IMR-90 (cell line): ENCODE measurements around the gene ZNF264. TPM values are rescaled to one million over a fixed set of nuclear protein-coding genes. Genes with fewer than 3 reads are reported as not detected.

Source experiments
- ATAC-seq: fragments of 200-7000 bp; cut with Tn5 transposase; 2 replicates; pipeline ENCODE4 v1.9.1; 2020; ENCODE audit warnings: low read depth, mild to moderate bottlenecking, moderate library complexity
- BruUV-seq: library from RNA; stranded (reverse); fragments of 400-500 nt; replicated peaks from 2 replicates; lab custom pipeline; 2021; lab: Mats Ljungman, UMichigan
- CTCF ChIA-PET: fragments of 300-600 bp; formaldehyde crosslinking; extraction: SDS; loops from one replicate; lab custom pipeline; 2021; ENCODE audit warnings: antibody characterized with exemption; lab: Yijun Ruan, JAX
- POLR2A ChIA-PET: fragments of 300-600 bp; sonication (Branson Sonifier 250); formaldehyde crosslinking; loops from one replicate; lab custom pipeline; 2022; ENCODE audit warnings: antibody characterized with exemption; ENCODE audit not compliant: unreplicated experiment; lab: Charles Lee
- DNase-seq: peaks from one replicate; pipeline ENCODE4 v3.0.0; 2013
- H2AFZ ChIP-seq: replicated peaks from 2 replicates; pipeline ENCODE3; 2013; ENCODE audit warnings: low read length, mild to moderate bottlenecking; ENCODE audit not compliant: poor library complexity
- H2AK5ac ChIP-seq: 2 replicates; pipeline ENCODE4 v1.6.1; 2013; ENCODE audit warnings: low read depth, low read length, inconsistent platforms
- H2AK9ac ChIP-seq: replicated peaks from 2 replicates; pipeline ENCODE3; 2013; ENCODE audit warnings: mild to moderate bottlenecking, low read depth, low read length, moderate library complexity; ENCODE audit not compliant: poor library complexity
- H2BK120ac ChIP-seq: 2 replicates; pipeline ENCODE4 v1.6.1; 2013; ENCODE audit warnings: low read depth, low read length, inconsistent platforms
- H2BK15ac ChIP-seq: 3 replicates; pipeline ENCODE4 v1.6.1; 2013; ENCODE audit warnings: low read depth, low read length, inconsistent platforms
- H2BK20ac ChIP-seq: 2 replicates; pipeline ENCODE4 v1.6.1; 2013; ENCODE audit warnings: low read depth, mild to moderate bottlenecking, inconsistent platforms, low read length, moderate library complexity
- H2BK5ac ChIP-seq: 2 replicates; pipeline ENCODE4 v1.6.1; 2013; ENCODE audit warnings: mild to moderate bottlenecking, low read depth, low read length, inconsistent platforms; ENCODE audit not compliant: poor library complexity, severe bottlenecking
- H3K14ac ChIP-seq: replicated peaks from 2 replicates; pipeline ENCODE4 v1.6.1; 2013; ENCODE audit warnings: low read depth, low read length, inconsistent platforms
- H3K18ac ChIP-seq: 2 replicates; pipeline ENCODE4 v1.6.1; 2013; ENCODE audit warnings: low read depth, low read length, control low read depth
- H3K23ac ChIP-seq: 2 replicates; pipeline ENCODE4 v1.6.1; 2013; ENCODE audit warnings: low read depth, low read length, inconsistent platforms
- H3K27ac ChIP-seq: 2 replicates; pipeline ENCODE4 v1.5.1; 2013; ENCODE audit warnings: mild to moderate bottlenecking, control low read depth, low read length; ENCODE audit not compliant: insufficient read depth
- H3K27me3 ChIP-seq: 2 replicates; pipeline ENCODE4 v1.6.1; 2013; ENCODE audit warnings: low read length; ENCODE audit not compliant: control insufficient read depth, insufficient read depth
- H3K36me3 ChIP-seq: 2 replicates; pipeline ENCODE4 v1.6.1; 2013; ENCODE audit warnings: low read length, mixed read lengths; ENCODE audit not compliant: control insufficient read depth, insufficient read depth
- H3K4ac ChIP-seq: 2 replicates; pipeline ENCODE4 v1.6.1; 2013; ENCODE audit warnings: low read depth, low read length, inconsistent platforms
- H3K4me1 ChIP-seq: 2 replicates; pipeline ENCODE4 v1.6.1; 2013; ENCODE audit warnings: low read length, mixed read lengths; ENCODE audit not compliant: control insufficient read depth, insufficient read depth
- H3K4me2 ChIP-seq: 2 replicates; pipeline ENCODE4 v1.6.1; 2013; ENCODE audit warnings: low read depth, mild to moderate bottlenecking, control low read depth, low read length, moderate library complexity
- H3K4me3 ChIP-seq: 2 replicates; pipeline ENCODE4 v1.5.1; 2013; ENCODE audit warnings: low read depth, mild to moderate bottlenecking, control low read depth, low read length, moderate library complexity; ENCODE audit not compliant: insufficient read depth
- H3K56ac ChIP-seq: 2 replicates; pipeline ENCODE4 v1.6.1; 2013; ENCODE audit warnings: low read length, inconsistent platforms; ENCODE audit not compliant: insufficient read depth; ENCODE audit errors: extremely low read depth
- H3K79me1 ChIP-seq, 2 experiments: 2 replicates each; pipeline ENCODE4 v1.6.1; 2013; ENCODE audit warnings: low read length in 2 of 2, inconsistent platforms in 1 of 2, low read depth in 1 of 2
- H3K9ac ChIP-seq: 2 replicates; pipeline ENCODE4 v1.6.1; 2013; ENCODE audit warnings: low read depth, low read length, control low read depth
- H3K9me1 ChIP-seq: 2 replicates; pipeline ENCODE4 v1.6.1; 2013; ENCODE audit warnings: low read length, inconsistent platforms; ENCODE audit not compliant: insufficient read depth
- H3K9me3 ChIP-seq: 2 replicates; pipeline ENCODE4 v1.6.1; 2013; ENCODE audit warnings: low read length; ENCODE audit not compliant: control insufficient read depth, insufficient read depth
- H4K20me1 ChIP-seq: 2 replicates; pipeline ENCODE4 v1.6.1; 2013; ENCODE audit warnings: low read length, inconsistent platforms; ENCODE audit not compliant: insufficient read depth
- H4K5ac ChIP-seq: 2 replicates; pipeline ENCODE4 v1.6.1; 2013; ENCODE audit warnings: mild to moderate bottlenecking, low read depth, low read length, control low read depth
- H4K8ac ChIP-seq, 2 experiments: 2 replicates each; pipeline ENCODE4 v1.6.1; 2013; ENCODE audit warnings: low read depth in 2 of 2, low read length in 2 of 2, control low read depth in 1 of 2, inconsistent platforms in 1 of 2
- H4K91ac ChIP-seq: 2 replicates; pipeline ENCODE4 v1.6.1; 2013; ENCODE audit warnings: low read depth, low read length, inconsistent platforms; ENCODE audit not compliant: insufficient read depth
- CEBPB ChIP-seq: IDR thresholded peaks from 2 replicates; pipeline ENCODE4 v1.6.1; 2012; ENCODE audit warnings: low read depth, low read length, improper control_type of control experiment
- CHD1 ChIP-seq: IDR thresholded peaks from 2 replicates; pipeline ENCODE4 v1.6.1; 2012; ENCODE audit warnings: low read depth, low read length, improper control_type of control experiment
- CTCF ChIP-seq: conservative IDR thresholded peaks from 2 replicates; pipeline ENCODE4 v1.5.1; 2012; ENCODE audit warnings: mild to moderate bottlenecking, low read depth, low read length, improper control_type of control experiment
- ELK1 ChIP-seq: fragments of 150-350 bp; IDR thresholded peaks from 2 replicates; pipeline ENCODE4 v1.6.1; 2016; ENCODE audit warnings: low read depth, mild to moderate bottlenecking, low read length, moderate library complexity, borderline replicate concordance
- FOS ChIP-seq: fragments of 150-350 bp; IDR thresholded peaks from 2 replicates; pipeline ENCODE4 v1.6.1; 2016; ENCODE audit warnings: low read depth, low read length
- MAFK ChIP-seq: IDR thresholded peaks from 2 replicates; pipeline ENCODE4 v1.6.1; 2012; ENCODE audit warnings: low read depth, low read length, improper control_type of control experiment
- MXI1 ChIP-seq: IDR thresholded peaks from 2 replicates; pipeline ENCODE4 v1.6.1; 2012; ENCODE audit warnings: low read depth, mild to moderate bottlenecking, low read length, moderate library complexity, borderline replicate concordance
- RAD21 ChIP-seq: IDR thresholded peaks from 2 replicates; pipeline ENCODE4 v1.6.1; 2012; ENCODE audit warnings: low read length, improper control_type of control experiment
- RCOR1 ChIP-seq: IDR thresholded peaks from 2 replicates; pipeline ENCODE4 v1.6.1; 2012; ENCODE audit warnings: mild to moderate bottlenecking, low read length, improper control_type of control experiment; ENCODE audit not compliant: insufficient replicate concordance
- RFX5 ChIP-seq: IDR thresholded peaks from 2 replicates; pipeline ENCODE4 v1.8.0; 2012; ENCODE audit warnings: low read depth, mild to moderate bottlenecking, low read length, moderate library complexity
- WGBS, 2 experiments: methylation state at CpG; one replicate each; pipeline versions ENCODE4 v1.1.5 to v1.1.7; 2013; ENCODE audit warnings: missing lambda C conversion rate in 2 of 2; ENCODE audit not compliant: insufficient read length in 1 of 2; ENCODE audit errors: extremely low coverage in 2 of 2; 5-methylcytosine and 5-hydroxymethylcytosine counted together
- dilution Hi-C: fragments of 300-500 bp; cut with HindIII; formaldehyde crosslinking; loops from one replicate; pipeline ENCODE4 v1.14.3; 2018; ENCODE audit warnings: low sequenced_read_pairs; ENCODE audit not compliant: unreplicated experiment
- in situ Hi-C: fragments of 300-500 bp; cut with MboI; formaldehyde crosslinking; loops from 3 replicates; pipeline ENCODE4 v1.14.3; 2019; ENCODE audit warnings: low sequenced_read_pairs, inconsistent platforms, mixed read lengths
- intact Hi-C: fragments of 100-400 bp; cut with micrococcal nuclease; formaldehyde crosslinking; loops from 2 replicates; pipeline ENCODE4 v1.10.0; 2022
- polyA plus RNA-seq, 3 experiments: library from polyadenylated mRNA; depleted of rRNA; stranded (reverse); fragments of >200 nt; gene quantifications; 2 replicates each; pipeline ENCODE4 v1.2.3, GENCODE V29; 2012; ENCODE audit warnings: low replicate concordance in 1 of 3
- total RNA-seq: library from RNA; depleted of rRNA; stranded (reverse); fragments of >200 nt; gene quantifications from 2 replicates; pipeline ENCODE4 v1.2.3, GENCODE V29; 2012
- TF ChIP-seq, protein P1 (sequence below): fragments of 150-350 bp; IDR thresholded peaks from 2 replicates; pipeline ENCODE4 v1.6.1; 2017; ENCODE audit warnings: mild to moderate bottlenecking, antibody characterized with exemption, low read length, low read depth

The ZNF264 gene
- total and polyA plus RNA-seq, 2 of the 4 experiments (the other 2 are of a cell fraction): 3.5 to 31.9 TPM

- TF ChIP-seq CTCF: no peak
- TF ChIP-seq RAD21: peak; percentile 10; the same call in 1 of the 2 replicates
Measured at GRCh38 chr19:57240311-57241090, 49.2 kb downstream of the ZNF264 start, which contains the start of gene ZNF805 (continued).

DNA sequence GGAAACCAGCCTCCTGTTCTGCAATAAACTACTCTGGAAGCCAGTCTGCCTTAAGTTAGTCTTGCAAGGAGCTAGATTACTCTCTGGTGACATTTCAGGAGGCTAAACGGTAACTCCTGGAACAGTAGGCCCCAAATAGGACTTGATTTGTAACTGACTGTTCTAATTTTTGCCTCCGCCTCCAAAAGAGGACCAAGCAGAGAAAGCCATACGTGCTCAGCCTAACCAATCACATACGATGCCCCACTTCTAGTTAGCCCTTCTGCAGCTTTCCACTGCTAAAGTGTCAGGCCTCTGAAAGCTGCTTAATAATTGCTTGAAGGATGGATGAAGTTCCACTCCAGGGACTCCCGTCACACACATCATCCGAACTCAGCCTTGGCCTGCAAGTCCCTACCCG lies 49.9 kb downstream of the ZNF264 start:
- Histone ChIP-seq H2BK20ac (no peak overlapping the region), H3K27ac (peak overlapping the region; percentile 91), H3K4me2 (peak overlapping the region; percentile 98), H3K36me3 (peaks cover 17% of the 10 kb centered on the region), H3K18ac (peak overlapping the region; percentile 58; the same call in 1 of the 2 replicates), H4K20me1 (peaks cover 6% of the 10 kb centered on the region; the same call in 1 of the 2 replicates), H2BK5ac (peak overlapping the region; percentile 88), H3K4ac (peak overlapping the region; percentile 86), H2AK9ac (peak overlapping the region; percentile 96), H3K9ac (peak overlapping the region; percentile 93), H3K56ac (peak overlapping the region; percentile 81), H2AK5ac (peak overlapping the region; percentile 51), H4K91ac (peak overlapping the region; percentile 80; the same call in 1 of the 2 replicates), H3K4me3 (peak overlapping the region; percentile 95), H3K14ac (peak overlapping the region; percentile 88), H3K4me1 (peaks cover 7% of the 10 kb centered on the region), H3K27me3 (no peaks in the 10 kb centered on the region), H3K9me1 (peaks cover 12% of the 10 kb centered on the region), H4K8ac (peak overlapping the region; percentile 91 to 98), H3K23ac (peak overlapping the region; percentile 74), H2AFZ (peak overlapping the region; percentile 100), H2BK15ac (no peak overlapping the region), H2BK120ac (no peak overlapping the region), H3K9me3 (no peaks in the 10 kb centered on the region), H3K79me1 (peaks cover 25 to 50% of the 10 kb centered on the region in 2 experiments), H4K5ac (peak overlapping the region; percentile 87)
- no CpG with 5 or more reads among the region's 7 CpGs for WGBS, 2 experiments
- DNase-seq (peak; percentile 37), ATAC-seq (peak; percentile 6)
- BruUV-seq: TSS peak; percentile 58
- ChIA-PET CTCF (no interaction called here), POLR2A (no interaction called here)
- in situ Hi-C loops: no loop called here
- dilution Hi-C loops: no loop called here
- intact Hi-C loops: loop anchor here (2.0 kb wide), 1 partner anchor 50 kb away; the partner anchor contains the start of gene ZNF264
- no peak for TF ChIP-seq MXI1
- no peak for TF ChIP-seq RAD21
- no peak for TF ChIP-seq RFX5
- no peak for TF ChIP-seq MAFK
- no peak for TF ChIP-seq ELK1
- TF ChIP-seq, protein P1, sequence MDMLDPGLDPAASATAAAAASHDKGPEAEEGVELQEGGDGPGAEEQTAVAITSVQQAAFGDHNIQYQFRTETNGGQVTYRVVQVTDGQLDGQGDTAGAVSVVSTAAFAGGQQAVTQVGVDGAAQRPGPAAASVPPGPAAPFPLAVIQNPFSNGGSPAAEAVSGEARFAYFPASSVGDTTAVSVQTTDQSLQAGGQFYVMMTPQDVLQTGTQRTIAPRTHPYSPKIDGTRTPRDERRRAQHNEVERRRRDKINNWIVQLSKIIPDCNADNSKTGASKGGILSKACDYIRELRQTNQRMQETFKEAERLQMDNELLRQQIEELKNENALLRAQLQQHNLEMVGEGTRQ: no peak
- TF ChIP-seq RCOR1: no peak
- TF ChIP-seq CHD1: no peak
- TF ChIP-seq FOS: no peak
- no peak for TF ChIP-seq CEBPB
